Astrocyte (in vitro differentiated cells and primary cell): ENCODE data around the gene SHISA8. TPM values are rescaled to one million over a fixed set of nuclear protein-coding genes. Genes with fewer than 3 reads are reported as not detected.

Experiments used
- DNase-seq: peaks from one replicate; pipeline ENCODE4 v3.0.0-alpha.2; 2010; ENCODE audit warnings: low read depth
- FAIRE-seq: peaks from 2 replicates; lab custom pipeline; 2011; peaks lifted over from hg19 to GRCh38; lab: Jason Lieb, UNC
- H2AFZ ChIP-seq: 2 replicates; pipeline ENCODE4 v1.6.0; 2012; ENCODE audit warnings: low read depth, low read length, inconsistent platforms
- H3K27ac ChIP-seq: 2 replicates; pipeline ENCODE4 v1.5.1; 2011; ENCODE audit warnings: low read depth, low read length, inconsistent platforms
- H3K27me3 ChIP-seq: 2 replicates; pipeline ENCODE4 v1.6.0; 2011; ENCODE audit warnings: low read length, inconsistent platforms; ENCODE audit not compliant: insufficient read depth
- H3K36me3 ChIP-seq: 2 replicates; pipeline ENCODE4 v1.5.1; 2011; ENCODE audit warnings: low read length, inconsistent platforms; ENCODE audit not compliant: insufficient read depth
- H3K4me1 ChIP-seq: 2 replicates; pipeline ENCODE4 v1.5.1; 2011; ENCODE audit warnings: low read length, inconsistent platforms; ENCODE audit not compliant: insufficient read depth
- H3K4me2 ChIP-seq: 2 replicates; pipeline ENCODE4 v1.6.0; 2012; ENCODE audit warnings: low read length, inconsistent platforms
- H3K4me3 ChIP-seq: 2 replicates; pipeline ENCODE4 v1.5.1; 2011; ENCODE audit warnings: low read depth, mild to moderate bottlenecking, low read length, inconsistent platforms; ENCODE audit not compliant: insufficient read depth
- H3K79me2 ChIP-seq: 2 replicates; pipeline ENCODE4 v1.6.0; 2012; ENCODE audit warnings: mild to moderate bottlenecking, low read length, inconsistent platforms; ENCODE audit not compliant: insufficient read depth
- H3K9ac ChIP-seq: 2 replicates; pipeline ENCODE4 v1.6.0; 2012; ENCODE audit warnings: mild to moderate bottlenecking, low read length, inconsistent platforms
- H3K9me3 ChIP-seq: 2 replicates; pipeline ENCODE4 v1.5.1; 2012; ENCODE audit warnings: low read depth, mild to moderate bottlenecking, low read length, inconsistent platforms; ENCODE audit not compliant: insufficient read depth
- H4K20me1 ChIP-seq: 2 replicates; pipeline ENCODE4 v1.6.0; 2012; ENCODE audit warnings: low read length, inconsistent platforms; ENCODE audit not compliant: insufficient read depth
- H3K27ac Mint-ChIP-seq: one replicate; pipeline ENCODE4 v1.8.0; 2021; ENCODE audit warnings: mild to moderate bottlenecking, mixed read lengths; ENCODE audit not compliant: unreplicated experiment
- H3K27me3 Mint-ChIP-seq: one replicate; pipeline ENCODE4 v1.8.0; 2021; ENCODE audit warnings: low read depth, mixed read lengths; ENCODE audit not compliant: unreplicated experiment
- H3K36me3 Mint-ChIP-seq: one replicate; pipeline ENCODE4 v1.8.0; 2021; ENCODE audit warnings: low read depth, mixed read lengths; ENCODE audit not compliant: unreplicated experiment
- H3K4me1 Mint-ChIP-seq: one replicate; pipeline ENCODE4 v1.8.0; 2021; ENCODE audit warnings: low read depth, mixed read lengths; ENCODE audit not compliant: unreplicated experiment
- H3K4me3 Mint-ChIP-seq: one replicate; pipeline ENCODE4 v1.8.0; 2021; ENCODE audit warnings: mild to moderate bottlenecking, moderate library complexity, mixed read lengths; ENCODE audit not compliant: unreplicated experiment
- H3K9me3 Mint-ChIP-seq: one replicate; pipeline ENCODE4 v1.8.0; 2021; ENCODE audit warnings: mild to moderate bottlenecking, mixed read lengths; ENCODE audit not compliant: unreplicated experiment
- CTCF ChIP-seq: IDR thresholded peaks from 2 replicates; pipeline ENCODE4 v1.5.1; 2011; ENCODE audit warnings: low read depth, mild to moderate bottlenecking, inconsistent platforms, low read length, moderate library complexity; ENCODE audit not compliant: insufficient read depth
- EZH2 ChIP-seq: IDR thresholded peaks from 2 replicates; pipeline ENCODE4 v1.6.1; 2012; ENCODE audit warnings: mild to moderate bottlenecking, low read length, inconsistent platforms; ENCODE audit not compliant: insufficient read depth
- total RNA-seq: library from RNA; stranded (reverse); gene quantifications from 2 replicates; pipeline ENCODE4 v1.2.1, GENCODE V29; 2021

The SHISA8 gene
- total RNA-seq, 1 donor from 2014 or later = not detected

- Histone ChIP-seq H3K4me3 (no peak overlapping the region), H2AFZ (no peak overlapping the region), H3K4me1 (no peaks in the 10 kb centered on the region), H4K20me1 (no peaks in the 10 kb centered on the region), H3K79me2 (no peaks in the 10 kb centered on the region), H3K36me3 (no peaks in the 10 kb centered on the region), H3K9me3 (no peaks in the 10 kb centered on the region), H3K9ac (no peak overlapping the region), H3K27ac (no peak overlapping the region), H3K27me3 (no peaks in the 10 kb centered on the region), H3K4me2 (no peak overlapping the region)
- Mint-ChIP-seq H3K27me3 (peaks cover 2% of the 10 kb centered on the region), H3K4me1 (no peaks in the 10 kb centered on the region), H3K36me3 (no peaks in the 10 kb centered on the region), H3K27ac (no peak overlapping the region), H3K9me3 (no peaks in the 10 kb centered on the region), H3K4me3 (no peak overlapping the region)
- DNase-seq (no peak), FAIRE-seq (no peak)
- TF ChIP-seq CTCF (no peak), EZH2 (no peak)
Observed at GRCh38 chr22:41934284-41935014, 19.6 kb upstream of the SHISA8 start.

DNA sequence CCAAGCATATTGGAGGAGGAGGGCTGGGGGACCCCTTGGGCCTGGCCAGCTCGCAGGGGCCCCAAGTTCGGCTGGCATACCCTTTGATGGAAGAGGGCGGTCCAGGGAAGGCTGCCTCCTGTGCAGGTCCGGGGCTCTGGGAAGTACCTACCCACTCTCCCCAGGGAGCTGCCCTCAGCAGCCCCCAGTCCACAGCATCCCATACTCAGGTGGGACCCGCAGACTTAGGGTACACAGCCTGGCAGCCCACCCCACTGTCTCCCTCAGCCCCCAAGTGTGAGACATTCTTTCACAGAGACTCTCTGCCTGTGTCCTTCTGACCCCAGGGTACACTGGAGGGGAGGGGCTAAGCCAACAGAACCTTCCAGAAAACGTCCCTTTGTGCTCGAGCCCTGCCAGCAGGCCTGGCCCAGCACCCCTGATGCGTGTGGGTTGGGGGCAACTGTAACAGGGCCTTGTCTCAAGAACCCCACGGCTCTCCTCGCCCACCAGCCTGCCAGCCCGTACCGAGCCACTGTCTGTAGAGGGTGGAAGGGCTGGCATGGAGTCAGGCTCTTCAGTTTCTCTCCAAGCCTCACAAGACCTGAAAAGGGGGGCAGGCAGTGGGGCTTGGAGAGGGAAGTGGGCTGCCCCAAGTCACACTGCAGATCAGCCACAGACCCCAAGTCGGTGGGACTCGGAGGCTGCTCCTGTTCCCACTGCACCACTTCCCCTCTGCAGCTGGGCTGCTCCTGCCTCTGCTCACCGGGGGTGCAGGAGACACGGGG is 18.7 kb upstream of the SHISA8 start:
- Histone ChIP-seq H3K27ac (no peak overlapping the region), H4K20me1 (no peaks in the 10 kb centered on the region), H3K27me3 (no peaks in the 10 kb centered on the region), H3K79me2 (no peaks in the 10 kb centered on the region), H3K4me2 (no peak overlapping the region), H2AFZ (no peak overlapping the region), H3K9ac (no peak overlapping the region), H3K9me3 (no peaks in the 10 kb centered on the region), H3K4me3 (no peak overlapping the region), H3K4me1 (no peaks in the 10 kb centered on the region), H3K36me3 (no peaks in the 10 kb centered on the region)
- Mint-ChIP-seq H3K36me3 (no peaks in the 10 kb centered on the region), H3K9me3 (no peaks in the 10 kb centered on the region), H3K27ac (no peak overlapping the region), H3K27me3 (peaks cover 6% of the 10 kb centered on the region), H3K4me1 (peaks cover 3% of the 10 kb centered on the region), H3K4me3 (no peak overlapping the region)
- FAIRE-seq (no peak), DNase-seq (no peak)
- TF ChIP-seq EZH2 (no peak), CTCF (no peak)
